ENCODE measurements around the gene SCNN1A. TPM values are rescaled to one million over a fixed set of nuclear protein-coding genes. Genes with fewer than 3 reads are reported as not detected.

Gene SCNN1A
- total and polyA plus RNA-seq, 2 of the 4 experiments (the other 2 are of a cell fraction): 0.41 TPM; not detected in 1

DNA sequence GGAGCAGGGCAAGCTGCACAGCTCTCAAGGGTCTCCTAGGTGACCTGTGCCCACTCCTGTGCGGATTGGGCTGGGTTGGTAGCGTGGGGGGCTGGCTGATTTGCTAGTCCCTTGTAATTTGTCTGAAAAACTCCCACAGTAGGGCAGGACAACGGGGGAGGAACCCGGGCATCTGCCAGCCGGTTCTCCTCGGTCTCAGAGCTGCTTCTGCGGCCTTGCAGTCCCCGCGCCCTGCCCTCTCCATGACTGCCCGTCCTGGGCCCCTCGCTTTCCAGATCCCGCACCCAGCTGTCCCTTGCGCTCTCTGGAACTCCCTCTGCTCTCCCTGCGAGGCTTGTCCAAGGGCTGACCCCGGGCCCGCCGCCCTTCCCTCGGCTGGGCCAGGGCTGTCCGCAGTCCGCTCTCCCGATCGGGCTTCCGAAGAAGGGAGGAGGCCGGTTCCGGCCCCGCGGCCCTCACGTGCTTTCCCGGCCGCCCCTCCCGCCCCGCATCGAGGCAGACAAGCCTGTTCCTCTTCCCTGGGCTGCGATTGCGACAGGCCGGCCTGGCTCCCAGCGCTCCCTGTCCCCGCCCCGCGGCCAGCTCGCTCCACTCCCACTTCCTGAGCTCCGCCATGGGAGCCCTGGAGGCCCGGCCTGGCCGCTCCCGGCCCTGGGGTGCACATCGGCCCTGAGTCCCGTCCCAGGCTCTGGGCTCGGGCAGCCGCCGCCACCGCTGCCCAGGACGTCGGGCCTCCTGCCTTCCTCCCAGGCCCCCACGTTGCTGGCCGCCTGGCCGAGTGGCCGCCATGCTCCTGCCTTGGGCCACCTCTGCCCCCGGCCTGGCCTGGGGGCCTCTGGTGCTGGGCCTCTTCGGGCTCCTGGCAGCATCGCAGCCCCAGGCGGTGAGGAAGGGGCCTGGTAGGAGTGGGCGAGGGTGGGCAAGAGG, 8.5 kb upstream of the SCNN1A start, which contains the start of gene LTBR:
LTBR (plus strand) TSS at position 591 of the 927 bp plus-strand sequence; CDS start at position 788, 197 bp downstream.
- dilution Hi-C loops (cut with HindIII; ENCODE audit: low sequenced_read_pairs, unreplicated experiment): no loop called here
- Histone ChIP-seq H3K4me1 (ENCODE audit: control insufficient read depth, insufficient read depth, low read length) (peaks cover 20% of the 10 kb centered on the region), H2BK15ac (ENCODE audit: low read depth, low read length) (peak within 1 kb of the TSS; percentile 24; the same call in 1 of the 3 replicates), H2BK120ac (ENCODE audit: low read depth, low read length) (peak within 1 kb of the TSS; percentile 90), H3K14ac (replicated peaks; ENCODE audit: low read depth, low read length) (peak within 1 kb of the TSS; percentile 99), H3K9ac (ENCODE audit: low read depth, low read length) (peak within 1 kb of the TSS; percentile 92), H3K4ac (ENCODE audit: low read depth, low read length) (peak within 1 kb of the TSS; percentile 97), H4K91ac (ENCODE audit: insufficient read depth, low read depth, low read length) (peak within 1 kb of the TSS; percentile 98), H3K27me3 (ENCODE audit: control insufficient read depth, insufficient read depth, low read length) (no peaks in the 10 kb centered on the region), H3K4me3 (ENCODE audit: insufficient read depth, low read depth, low read length) (peak within 1 kb of the TSS; percentile 69), H4K8ac (ENCODE audit: low read depth in 2 of 2, low read length in 2 of 2) (peak within 1 kb of the TSS; percentile 95 to 96), H3K79me1 (ENCODE audit: low read depth in 1 of 2, low read length in 2 of 2) (peaks cover 27 to 52% of the 10 kb centered on the region in 2 experiments; a peak in 3 of 4 replicates), H2AFZ (replicated peaks; ENCODE audit: low read length, poor library complexity) (peak within 1 kb of the TSS; percentile 97), H2BK5ac (ENCODE audit: low read depth, low read length, poor library complexity, severe bottlenecking) (peak within 1 kb of the TSS; percentile 94), H3K23ac (ENCODE audit: low read depth, low read length) (peak within 1 kb of the TSS; percentile 94), H4K20me1 (ENCODE audit: insufficient read depth, low read length) (peaks cover 7% of the 10 kb centered on the region; the same call in 1 of the 2 replicates), H3K9me1 (ENCODE audit: insufficient read depth, low read length) (peaks cover 35% of the 10 kb centered on the region), H3K4me2 (ENCODE audit: low read depth, low read length) (peak within 1 kb of the TSS; percentile 95), H3K27ac (ENCODE audit: insufficient read depth, low read length) (peak within 1 kb of the TSS; percentile 94), H3K18ac (ENCODE audit: low read depth, low read length) (peak within 1 kb of the TSS; percentile 82), H2AK9ac (replicated peaks; ENCODE audit: low read depth, low read length, poor library complexity) (peak within 1 kb of the TSS; percentile 100), H3K36me3 (ENCODE audit: control insufficient read depth, insufficient read depth, low read length) (peaks cover 28% of the 10 kb centered on the region), H3K56ac (ENCODE audit: extremely low read depth, insufficient read depth, low read length) (peak within 1 kb of the TSS; percentile 74), H2BK20ac (ENCODE audit: low read depth, low read length) (peak within 1 kb of the TSS; percentile 47), H4K5ac (ENCODE audit: low read depth, low read length) (peak within 1 kb of the TSS; percentile 92), H3K9me3 (ENCODE audit: control insufficient read depth, insufficient read depth, low read length) (no peaks in the 10 kb centered on the region), H2AK5ac (ENCODE audit: low read depth, low read length) (peak within 1 kb of the TSS; percentile 100)
- intact Hi-C loops (cut with micrococcal nuclease): loop anchor here (1.0 kb wide), 1 partner anchor 48 kb away; no protein-coding TSS in a partner anchor
- 3% methylated on average over 25 of the region's 62 CpGs; no CpG with 5 or more reads in 1 of the 2 experiments for WGBS, 2 experiments (ENCODE audit: extremely low coverage in 2 of 2, insufficient read length in 1 of 2)
- peak; percentile 90 for DNase-seq
- ChIA-PET POLR2A (ENCODE audit: unreplicated experiment) (interaction anchor here (0.6 to 1.7 kb wide), 3 partner anchors 9 to 47 kb away, joined by 3 to 6 read pairs (median 4); no protein-coding TSS in a partner anchor), CTCF (interaction anchor here (0.8 to 0.9 kb wide), 2 partner anchors 49 to 60 kb away, joined by 3 to 4 read pairs; no protein-coding TSS in a partner anchor)
- TF ChIP-seq POLR2A (IDR thresholded peaks at IDR 0.05; ENCODE audit: low read depth, low read length) (peak; percentile 79), RCOR1 (IDR thresholded peaks at IDR 0.05; ENCODE audit: insufficient replicate concordance, low read length) (no peak), CHD1 (IDR thresholded peaks at IDR 0.05; ENCODE audit: low read depth, low read length) (no peak), BHLHE40 (IDR thresholded peaks at IDR 0.05; ENCODE audit: low read depth, low read length) (peak; percentile 96), CEBPB (IDR thresholded peaks at IDR 0.05; ENCODE audit: low read depth, low read length) (peak; percentile 99), RFX5 (IDR thresholded peaks at IDR 0.05; ENCODE audit: low read depth, low read length) (no peak), MAFK (IDR thresholded peaks at IDR 0.05; ENCODE audit: low read depth, low read length) (no peak), MXI1 (IDR thresholded peaks at IDR 0.05; ENCODE audit: borderline replicate concordance, low read depth, low read length) (peak; percentile 91), MAZ (IDR thresholded peaks at IDR 0.05; ENCODE audit: borderline replicate concordance, low read depth, low read length) (peak; percentile 86; the same call in 1 of the 2 replicates), RAD21 (IDR thresholded peaks at IDR 0.05; ENCODE audit: low read length) (peak; percentile 38), NFE2L2 (IDR thresholded peaks at IDR 0.05; ENCODE audit: low read depth, low read length) (no peak), SMC3 (IDR thresholded peaks at IDR 0.05; ENCODE audit: low read depth, low read length) (peak; percentile 27; the same call in 1 of the 2 replicates)
- TF ChIP-seq, protein P1, sequence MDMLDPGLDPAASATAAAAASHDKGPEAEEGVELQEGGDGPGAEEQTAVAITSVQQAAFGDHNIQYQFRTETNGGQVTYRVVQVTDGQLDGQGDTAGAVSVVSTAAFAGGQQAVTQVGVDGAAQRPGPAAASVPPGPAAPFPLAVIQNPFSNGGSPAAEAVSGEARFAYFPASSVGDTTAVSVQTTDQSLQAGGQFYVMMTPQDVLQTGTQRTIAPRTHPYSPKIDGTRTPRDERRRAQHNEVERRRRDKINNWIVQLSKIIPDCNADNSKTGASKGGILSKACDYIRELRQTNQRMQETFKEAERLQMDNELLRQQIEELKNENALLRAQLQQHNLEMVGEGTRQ (IDR thresholded peaks at IDR 0.05; ENCODE audit: low read depth, low read length): peak; percentile 85
- TF ChIP-seq, protein P2, sequence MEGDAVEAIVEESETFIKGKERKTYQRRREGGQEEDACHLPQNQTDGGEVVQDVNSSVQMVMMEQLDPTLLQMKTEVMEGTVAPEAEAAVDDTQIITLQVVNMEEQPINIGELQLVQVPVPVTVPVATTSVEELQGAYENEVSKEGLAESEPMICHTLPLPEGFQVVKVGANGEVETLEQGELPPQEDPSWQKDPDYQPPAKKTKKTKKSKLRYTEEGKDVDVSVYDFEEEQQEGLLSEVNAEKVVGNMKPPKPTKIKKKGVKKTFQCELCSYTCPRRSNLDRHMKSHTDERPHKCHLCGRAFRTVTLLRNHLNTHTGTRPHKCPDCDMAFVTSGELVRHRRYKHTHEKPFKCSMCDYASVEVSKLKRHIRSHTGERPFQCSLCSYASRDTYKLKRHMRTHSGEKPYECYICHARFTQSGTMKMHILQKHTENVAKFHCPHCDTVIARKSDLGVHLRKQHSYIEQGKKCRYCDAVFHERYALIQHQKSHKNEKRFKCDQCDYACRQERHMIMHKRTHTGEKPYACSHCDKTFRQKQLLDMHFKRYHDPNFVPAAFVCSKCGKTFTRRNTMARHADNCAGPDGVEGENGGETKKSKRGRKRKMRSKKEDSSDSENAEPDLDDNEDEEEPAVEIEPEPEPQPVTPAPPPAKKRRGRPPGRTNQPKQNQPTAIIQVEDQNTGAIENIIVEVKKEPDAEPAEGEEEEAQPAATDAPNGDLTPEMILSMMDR (conservative IDR thresholded peaks at IDR 0.05; ENCODE audit: low read depth, low read length): 0 out of 2 replicates have a peak, but pooled peaks have one; percentile 16
- peak; percentile 96 for ATAC-seq (ENCODE audit: low read depth)
- BruUV-seq (replicated peaks): TSS peak; percentile 82
- in situ Hi-C loops (cut with MboI; ENCODE audit: low sequenced_read_pairs): no loop called here

All from IMR-90 (cell line).